Subcutaneous adipose tissue (tissue), 4 donors: ENCODE measurements around the gene HPCAL4. TPM values are rescaled to one million over a fixed set of nuclear protein-coding genes. Genes with fewer than 3 reads are reported as not detected.

Source experiments
- total RNA-seq, 4 donors: library from RNA; depleted of rRNA; stranded (reverse); fragments of >200 nt; gene quantifications; one replicate each; pipeline ENCODE4 v1.1.0, GENCODE V29; 2016
- TF ChIP-seq, protein P1 (sequence below): fragments of 450-650 bp; IDR thresholded peaks from one replicate; pipeline ENCODE4 v1.5.1; 2016; ENCODE audit warnings: low read depth, mild to moderate bottlenecking, control low read depth, antibody characterized with exemption, moderate library complexity

The HPCAL4 gene
- total RNA-seq, 4 donors from 2014 or later, result not detected

DNA sequence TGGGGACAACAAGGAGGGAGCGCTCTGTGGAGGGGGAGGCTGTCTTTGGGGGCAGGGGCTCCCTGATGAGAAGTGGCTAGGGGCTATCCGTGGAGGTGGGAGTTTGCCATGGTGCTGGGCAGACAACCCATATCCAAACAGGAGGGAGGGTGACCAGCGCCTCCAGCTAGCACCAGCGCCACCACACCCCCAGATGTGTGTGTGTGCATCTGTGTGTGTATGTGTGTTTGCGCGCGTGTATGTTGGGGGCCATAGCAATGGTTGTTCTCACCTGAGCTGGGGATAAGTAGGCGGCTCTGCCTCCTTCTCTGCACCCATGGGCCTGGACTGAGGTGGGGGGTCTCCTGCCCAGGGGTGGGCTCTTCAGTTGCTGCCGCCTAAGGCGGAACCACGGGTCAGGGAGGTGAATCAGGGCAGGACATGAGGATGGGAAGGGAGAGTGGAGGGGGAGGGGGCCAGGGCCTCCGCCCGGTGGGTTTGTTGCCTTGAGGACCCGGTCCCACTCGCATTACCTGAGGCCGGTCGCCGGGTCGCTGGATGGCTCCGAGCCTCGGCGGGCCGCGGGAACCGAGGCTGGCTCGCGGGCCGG lies 345 bp downstream of the HPCAL4 start:
- TF ChIP-seq, protein P1, sequence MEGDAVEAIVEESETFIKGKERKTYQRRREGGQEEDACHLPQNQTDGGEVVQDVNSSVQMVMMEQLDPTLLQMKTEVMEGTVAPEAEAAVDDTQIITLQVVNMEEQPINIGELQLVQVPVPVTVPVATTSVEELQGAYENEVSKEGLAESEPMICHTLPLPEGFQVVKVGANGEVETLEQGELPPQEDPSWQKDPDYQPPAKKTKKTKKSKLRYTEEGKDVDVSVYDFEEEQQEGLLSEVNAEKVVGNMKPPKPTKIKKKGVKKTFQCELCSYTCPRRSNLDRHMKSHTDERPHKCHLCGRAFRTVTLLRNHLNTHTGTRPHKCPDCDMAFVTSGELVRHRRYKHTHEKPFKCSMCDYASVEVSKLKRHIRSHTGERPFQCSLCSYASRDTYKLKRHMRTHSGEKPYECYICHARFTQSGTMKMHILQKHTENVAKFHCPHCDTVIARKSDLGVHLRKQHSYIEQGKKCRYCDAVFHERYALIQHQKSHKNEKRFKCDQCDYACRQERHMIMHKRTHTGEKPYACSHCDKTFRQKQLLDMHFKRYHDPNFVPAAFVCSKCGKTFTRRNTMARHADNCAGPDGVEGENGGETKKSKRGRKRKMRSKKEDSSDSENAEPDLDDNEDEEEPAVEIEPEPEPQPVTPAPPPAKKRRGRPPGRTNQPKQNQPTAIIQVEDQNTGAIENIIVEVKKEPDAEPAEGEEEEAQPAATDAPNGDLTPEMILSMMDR, result no peak

- TF ChIP-seq, protein P1, result no peak
These were observed 1.0 kb downstream of the HPCAL4 start for GRCh38 chr1:39690225-39690624.

DNA sequence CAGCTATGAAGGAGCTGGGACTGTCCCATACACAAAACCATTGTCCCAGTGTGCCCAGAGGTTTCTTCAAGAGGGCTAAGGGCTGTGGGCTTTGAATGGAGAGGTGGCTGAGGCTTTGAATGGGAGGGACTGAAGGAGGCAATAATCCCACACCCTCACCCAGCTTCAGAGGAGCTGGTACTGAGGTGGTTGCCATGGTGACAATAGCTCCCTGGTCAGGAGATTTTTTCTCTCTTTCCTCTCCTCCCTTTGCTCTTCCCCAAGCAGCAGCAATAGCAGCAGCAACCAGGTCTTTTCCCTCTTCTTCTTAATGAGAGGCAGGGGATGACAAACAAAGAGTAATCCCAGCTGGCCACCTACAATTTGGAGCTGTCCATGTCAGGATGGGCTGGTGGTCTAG lies 1.6 kb downstream of the HPCAL4 start:
- TF ChIP-seq, protein P1, result no peak

DNA sequence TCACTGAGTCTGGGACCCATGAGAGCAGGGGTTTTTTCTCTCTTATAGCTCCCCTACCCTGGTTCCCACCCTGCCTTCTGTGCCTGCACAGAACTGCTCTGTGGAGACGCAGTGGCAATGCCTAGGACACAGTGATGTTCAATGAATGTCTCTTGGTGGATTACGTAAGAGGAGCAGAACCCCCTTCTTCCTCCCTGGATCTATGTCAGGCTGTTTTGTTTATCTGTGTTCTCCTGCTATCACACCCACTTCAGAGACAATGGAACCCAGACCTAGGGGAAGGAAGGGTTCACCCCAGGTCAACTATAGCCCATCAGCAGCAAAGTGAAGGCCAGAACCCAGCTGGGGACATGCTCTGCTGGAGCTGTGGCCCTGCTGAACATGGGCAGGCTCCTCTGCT lies 2.0 kb downstream of the HPCAL4 start:
- TF ChIP-seq, protein P1, result no peak

- TF ChIP-seq, protein P1, result no peak
These were observed 2.5 kb downstream of the HPCAL4 start for GRCh38 chr1:39688706-39689105.

GRCh38 chr1:39687243-39687642 lies 4.0 kb downstream of the HPCAL4 start:
- TF ChIP-seq, protein P1, result no peak

GRCh38 chr1:39685071-39685470 lies 6.2 kb downstream of the HPCAL4 start:
- TF ChIP-seq, protein P1, result no peak

GRCh38 chr1:39684313-39684664 lies 6.9 kb downstream of the HPCAL4 start:
- TF ChIP-seq, protein P1, result no peak
